Keratinocyte (primary cell): Measurements from ENCODE around the gene LMNA. TPM values are rescaled to one million over a fixed set of nuclear protein-coding genes. Genes with fewer than 3 reads are reported as not detected.
A peak's percentile ranks its signal among the peaks of the same experiment; 100 is the strongest.
"Not testable (repeated sequence)": the region's sequence is repeated elsewhere in the genome, so short reads cannot be mapped to it uniquely, and the experiment has no call there.

ENCODE experiments used
- DNase-seq: peaks from one replicate; pipeline ENCODE4 v3.0.0-alpha.2; 2011; ENCODE audit warnings: low read depth, missing footprints, low spot score
- FAIRE-seq: peaks from 2 replicates; lab custom pipeline; 2011; peaks lifted over from hg19 to GRCh38; lab: Jason Lieb, UNC
- H2AFZ ChIP-seq: 2 replicates; pipeline ENCODE4 v1.6.0; 2012; ENCODE audit warnings: low read length, control low read depth, inconsistent platforms; ENCODE audit not compliant: control insufficient read depth
- H3K27ac ChIP-seq: 2 replicates; pipeline ENCODE4 v1.5.1; 2011; ENCODE audit warnings: low read length; ENCODE audit not compliant: control insufficient read depth, insufficient read depth
- H3K27me3 ChIP-seq: 3 replicates; pipeline ENCODE4 v1.6.0; 2011; ENCODE audit warnings: low read length; ENCODE audit not compliant: control insufficient read depth, insufficient read depth; ENCODE audit errors: extremely low read depth
- H3K36me3 ChIP-seq, 2 experiments: 2 replicates in 1 of 2; 3 replicates in 1 of 2; pipeline ENCODE4 v1.5.1; 2011; ENCODE audit warnings: low read length in 2 of 2, mild to moderate bottlenecking in 1 of 2; ENCODE audit not compliant: control insufficient read depth in 2 of 2, insufficient read depth in 2 of 2; ENCODE audit errors: extremely low read depth in 1 of 2
- H3K4me1 ChIP-seq: 3 replicates; pipeline ENCODE4 v1.5.1; 2011; ENCODE audit warnings: low read length; ENCODE audit not compliant: control insufficient read depth, insufficient read depth; ENCODE audit errors: extremely low read depth
- H3K4me2 ChIP-seq: 3 replicates; pipeline ENCODE4 v1.6.0; 2011; ENCODE audit warnings: low read depth, low read length; ENCODE audit not compliant: control insufficient read depth, insufficient read depth; ENCODE audit errors: extremely low read depth
- H3K4me3 ChIP-seq, 3 experiments: fragments of 200-600 bp in 1 of 3; sonication (generic) in 1 of 3; 2 replicates in 2 of 3; 3 replicates in 1 of 3; pipeline ENCODE4 v1.5.1; 2011 to 2016; ENCODE audit warnings: low read length in 3 of 3, mild to moderate bottlenecking in 3 of 3, control low read depth in 2 of 3, inconsistent platforms in 1 of 3, low read depth in 1 of 3, mixed read lengths in 1 of 3, mixed run types in 1 of 3, moderate library complexity in 1 of 3; ENCODE audit not compliant: control insufficient read depth in 2 of 3, insufficient read depth in 2 of 3; ENCODE audit errors: extremely low read depth in 1 of 3
- H3K79me2 ChIP-seq: 2 replicates; pipeline ENCODE4 v1.6.0; 2012; ENCODE audit warnings: low read length; ENCODE audit not compliant: control insufficient read depth, insufficient read depth
- H3K9ac ChIP-seq: 3 replicates; pipeline ENCODE4 v1.6.0; 2011; ENCODE audit warnings: low read length; ENCODE audit not compliant: control insufficient read depth, insufficient read depth; ENCODE audit errors: extremely low read depth
- H3K9me1 ChIP-seq: 3 replicates; pipeline ENCODE4 v1.6.0; 2011; ENCODE audit warnings: low read length; ENCODE audit not compliant: control insufficient read depth, insufficient read depth; ENCODE audit errors: extremely low read depth
- H3K9me3 ChIP-seq: 2 replicates; pipeline ENCODE4 v1.5.1; 2012; ENCODE audit warnings: low read depth, low read length; ENCODE audit not compliant: control insufficient read depth
- H4K20me1 ChIP-seq: 3 replicates; pipeline ENCODE4 v1.6.0; 2011; ENCODE audit warnings: low read length; ENCODE audit not compliant: control insufficient read depth, insufficient read depth; ENCODE audit errors: extremely low read depth
- EZH2 ChIP-seq: IDR thresholded peaks from one replicate; pipeline ENCODE4 v1.6.1; 2012; ENCODE audit warnings: inconsistent platforms, mild to moderate bottlenecking, low read length, moderate library complexity
- dilution Hi-C: fragments of 300-500 bp; cut with MboI; formaldehyde crosslinking; loops from one replicate; pipeline ENCODE4 v1.7.0; 2020; ENCODE audit warnings: low sequenced_read_pairs; ENCODE audit not compliant: extremely low pct_ligation_motif_present
- polyA plus RNA-seq, 5 experiments: library from polyadenylated mRNA; depleted of rRNA in 3 of 5; stranded (reverse) in 3 of 5; stranded (forward) in 1 of 5; unstranded in 1 of 5; fragments of >200 nt; gene quantifications; 1 replicate in 1 of 5; 2 replicates in 3 of 5; 3 replicates in 1 of 5; pipeline versions ENCODE4 v1.2.1 to v1.2.3, GENCODE V29; 2011 to 2012; ENCODE audit warnings: missing spikeins in 2 of 5, low read depth in 1 of 5, low replicate concordance in 1 of 5
- TF ChIP-seq, protein P1 (sequence below), 3 experiments: IDR thresholded peaks in 1 of 3; conservative IDR thresholded peaks in 1 of 3; optimal IDR thresholded peaks in 1 of 3; 2 replicates in 2 of 3; 3 replicates in 1 of 3; pipeline versions ENCODE3 to v1.5.1; 2011; ENCODE audit warnings: low read length in 3 of 3, mild to moderate bottlenecking in 3 of 3, moderate library complexity in 2 of 3, control low read depth in 1 of 3, inconsistent platforms in 1 of 3; ENCODE audit not compliant: insufficient read depth in 2 of 3; ENCODE audit errors: extremely low read depth in 1 of 3

Gene LMNA
- polyA plus RNA-seq, 1 donor (not counting 4 experiments of a cell fraction or from before 2014, with no cell fraction given) = 444 TPM

GRCh38 chr1:156124557-156125483, 10.3 kb downstream of the LMNA start:
- Histone ChIP-seq H3K27ac (peak overlapping the region; percentile 97), H4K20me1 (peaks cover 8% of the 10 kb centered on the region), H3K79me2 (peaks cover 82% of the 10 kb centered on the region), H3K9ac (peak overlapping the region; percentile 66), H3K36me3 (peaks cover 0 to 31% of the 10 kb centered on the region in 2 experiments), H2AFZ (no peak overlapping the region), H3K9me3 (no peaks in the 10 kb centered on the region), H3K9me1 (peaks cover 3% of the 10 kb centered on the region), H3K4me3 (peak overlapping the region in 2 of 3 experiments; percentile 36 to 44), H3K4me2 (peak overlapping the region; percentile 60), H3K27me3 (no peaks in the 10 kb centered on the region), H3K4me1 (peaks cover 94% of the 10 kb centered on the region)
- DNase-seq (no peak), FAIRE-seq (no peak)
- dilution Hi-C loops = no loop called here
- TF ChIP-seq, protein P1, sequence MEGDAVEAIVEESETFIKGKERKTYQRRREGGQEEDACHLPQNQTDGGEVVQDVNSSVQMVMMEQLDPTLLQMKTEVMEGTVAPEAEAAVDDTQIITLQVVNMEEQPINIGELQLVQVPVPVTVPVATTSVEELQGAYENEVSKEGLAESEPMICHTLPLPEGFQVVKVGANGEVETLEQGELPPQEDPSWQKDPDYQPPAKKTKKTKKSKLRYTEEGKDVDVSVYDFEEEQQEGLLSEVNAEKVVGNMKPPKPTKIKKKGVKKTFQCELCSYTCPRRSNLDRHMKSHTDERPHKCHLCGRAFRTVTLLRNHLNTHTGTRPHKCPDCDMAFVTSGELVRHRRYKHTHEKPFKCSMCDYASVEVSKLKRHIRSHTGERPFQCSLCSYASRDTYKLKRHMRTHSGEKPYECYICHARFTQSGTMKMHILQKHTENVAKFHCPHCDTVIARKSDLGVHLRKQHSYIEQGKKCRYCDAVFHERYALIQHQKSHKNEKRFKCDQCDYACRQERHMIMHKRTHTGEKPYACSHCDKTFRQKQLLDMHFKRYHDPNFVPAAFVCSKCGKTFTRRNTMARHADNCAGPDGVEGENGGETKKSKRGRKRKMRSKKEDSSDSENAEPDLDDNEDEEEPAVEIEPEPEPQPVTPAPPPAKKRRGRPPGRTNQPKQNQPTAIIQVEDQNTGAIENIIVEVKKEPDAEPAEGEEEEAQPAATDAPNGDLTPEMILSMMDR (optimal IDR thresholded peaks at IDR 0.05 in 1 of 3, IDR thresholded peaks at IDR 0.05 in 1 of 3, conservative IDR thresholded peaks at IDR 0.05 in 1 of 3; ENCODE audit: extremely low read depth in 1 of 3, insufficient read depth in 2 of 3, low read length in 3 of 3) = no peak
- no peak for TF ChIP-seq EZH2

- H3K9me1 ChIP-seq, dilution Hi-C loops, H3K4me3 ChIP-seq, H3K27me3 ChIP-seq, DNase-seq, FAIRE-seq, H4K20me1 ChIP-seq, H2AFZ ChIP-seq, H3K9me3 ChIP-seq: not testable (repeated sequence)
- Histone ChIP-seq H3K4me1 (peaks cover 94% of the 10 kb centered on the region), H3K4me2 (peak overlapping the region; percentile 60), H3K36me3 (peaks cover 2 to 29% of the 10 kb centered on the region in 2 experiments), H3K79me2 (peaks cover 80% of the 10 kb centered on the region), H3K9ac (peak overlapping the region; percentile 66), H3K27ac (peak overlapping the region; percentile 97)
Observed at GRCh38 chr1:156125544-156125943, 11.0 kb downstream of the LMNA start.
